Activated naive CD4-positive, alpha-beta T cell (primary cell): Measurements from ENCODE around the gene AMZ1.
"Not testable (repeated sequence)": the region's sequence is repeated elsewhere in the genome, so short reads cannot be mapped to it uniquely, and the experiment has no call there.

Experiments
- DNase-seq, 4 experiments: peaks; one replicate each; lab custom pipeline; 2025; lab: John Stamatoyannopoulos, UW

AMZ1 gene

GRCh38 chr7:2711895-2712675 is 24.1 kb downstream of the AMZ1 start:
- no peak for DNase-seq

- DNase-seq, result no peak
Observed at GRCh38 chr7:2713370-2713769, 25.4 kb downstream of the AMZ1 start.

DNA sequence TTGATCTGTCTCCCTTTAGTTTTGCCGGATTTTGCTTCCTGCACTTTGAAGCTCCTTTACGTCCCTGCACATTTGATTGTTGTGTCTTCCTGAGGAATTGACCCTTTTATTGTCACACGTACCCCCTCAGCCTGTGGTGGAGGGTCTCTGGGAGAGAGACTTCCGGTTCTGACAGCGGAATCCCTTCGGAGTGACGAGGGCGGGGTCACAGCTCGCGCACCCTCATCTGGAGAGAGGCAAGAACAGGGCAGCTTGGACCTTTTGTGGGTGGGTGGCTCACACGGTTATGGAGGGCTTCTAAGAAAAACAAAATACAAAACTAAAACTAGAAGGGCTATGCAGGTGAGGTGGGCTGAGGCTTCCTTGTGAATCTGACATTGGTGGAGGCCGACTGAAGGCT is 26.0 kb downstream of the AMZ1 start:
- no peak for DNase-seq

- DNase-seq, result no peak
Observed at GRCh38 chr7:2714636-2715035, 26.6 kb downstream of the AMZ1 start.

GRCh38 chr7:2715341-2716231 is 27.6 kb downstream of the AMZ1 start:
- peak in 1 of 4 experiments; percentile 23 for DNase-seq

DNA sequence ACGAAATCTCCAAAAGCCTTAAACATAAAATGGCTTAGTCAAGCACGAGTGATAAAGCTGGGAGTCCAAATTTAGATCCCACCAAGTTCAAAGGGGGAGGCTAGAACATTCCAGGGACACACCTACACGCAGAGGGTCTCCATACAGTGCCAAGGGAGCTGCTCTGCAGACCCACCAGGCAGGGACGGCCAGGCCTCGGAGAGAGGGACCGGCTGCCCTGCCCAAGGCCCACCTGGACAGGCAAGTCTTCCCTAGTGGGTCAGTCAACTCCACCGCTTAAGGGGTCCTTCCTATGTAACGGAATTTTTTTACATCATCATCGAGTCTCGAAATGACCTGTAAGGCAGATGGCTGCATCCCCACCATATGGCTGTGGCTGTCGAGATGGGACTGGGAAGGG is 28.5 kb downstream of the AMZ1 start:
- DNase-seq, result no peak

GRCh38 chr7:2716906-2717292 is 28.9 kb downstream of the AMZ1 start:
- no peak for DNase-seq

DNA sequence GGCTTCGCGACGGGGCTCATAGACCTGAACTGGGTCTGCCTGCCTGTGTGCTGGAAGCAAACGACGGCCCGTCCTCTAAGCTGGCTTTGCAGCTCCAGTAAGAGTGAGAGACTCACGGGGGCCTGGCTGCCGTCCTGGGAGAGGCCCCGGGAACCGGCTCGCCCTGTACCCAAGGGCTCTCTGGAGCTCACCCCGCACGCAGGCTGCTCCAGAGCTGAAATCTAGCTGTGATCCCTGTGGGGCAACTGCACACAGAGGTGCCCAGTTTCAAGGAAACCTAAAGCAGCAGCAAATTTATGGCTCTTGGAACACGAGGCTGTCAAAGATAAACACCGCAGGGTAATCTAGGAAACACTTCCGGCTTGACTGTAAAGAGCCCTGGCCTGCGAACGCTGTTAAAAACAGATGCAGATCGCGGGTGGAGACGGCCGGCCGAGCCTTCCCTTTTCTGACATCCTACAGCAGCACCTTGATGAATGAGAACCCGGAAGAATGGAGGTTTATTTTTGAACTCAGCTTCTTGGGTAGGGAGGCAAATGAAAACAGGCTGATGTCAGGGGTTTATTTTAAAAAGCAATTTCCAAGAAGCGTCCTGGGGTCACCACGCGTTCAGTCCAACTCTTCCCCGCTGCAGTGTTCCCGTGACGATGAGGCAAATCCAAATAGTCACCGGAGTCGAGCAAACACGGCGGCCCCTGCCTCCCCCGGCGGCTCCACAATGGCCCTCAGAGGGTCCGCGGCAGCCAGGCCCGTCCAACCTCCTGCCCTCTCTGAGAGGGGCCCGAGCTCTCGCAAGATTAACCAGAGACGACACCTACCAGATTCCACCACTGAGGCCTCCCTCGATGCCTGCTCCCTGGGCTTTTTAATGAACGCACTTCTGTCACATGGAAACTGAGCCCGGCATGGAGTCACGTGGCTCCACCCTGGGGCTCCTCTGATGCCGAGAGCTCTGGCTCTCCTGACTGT is 29.6 kb downstream of the AMZ1 start:
- DNase-seq, result peak in 1 of 4 experiments; percentile 10

DNA sequence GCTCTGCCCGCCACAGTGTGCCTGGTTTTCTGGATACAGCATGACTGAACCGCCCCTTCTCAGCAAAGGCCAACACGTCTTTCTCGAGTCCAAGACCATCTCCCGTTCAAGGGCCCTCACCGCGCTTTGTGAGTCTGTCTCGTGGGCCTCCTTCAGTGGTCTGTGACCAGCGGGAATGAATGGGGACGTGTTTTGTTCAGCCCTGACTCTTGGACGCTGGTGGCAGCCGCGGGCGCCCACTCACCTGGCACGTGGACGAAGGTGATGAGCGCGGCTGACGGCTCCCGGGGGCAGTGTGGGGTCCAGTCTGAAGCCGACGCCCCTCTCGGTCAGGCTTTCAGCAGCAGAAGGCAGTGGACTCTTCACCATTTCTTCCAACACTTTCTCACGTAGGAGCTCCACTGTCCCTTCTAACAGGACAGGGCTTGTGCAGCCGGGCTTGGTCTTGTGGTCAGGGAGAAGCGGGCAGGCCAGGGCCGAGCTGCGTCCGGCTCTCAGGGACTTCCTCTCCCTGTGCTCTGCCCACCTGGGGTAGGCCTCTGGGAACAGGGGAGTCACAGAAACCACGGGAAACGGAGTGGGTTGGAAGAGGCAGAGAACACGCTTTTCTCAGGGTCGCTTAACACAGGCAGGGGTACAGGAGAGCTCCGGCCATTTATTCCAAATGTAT is 30.4 kb downstream of the AMZ1 start:
- DNase-seq, result no peak

DNA sequence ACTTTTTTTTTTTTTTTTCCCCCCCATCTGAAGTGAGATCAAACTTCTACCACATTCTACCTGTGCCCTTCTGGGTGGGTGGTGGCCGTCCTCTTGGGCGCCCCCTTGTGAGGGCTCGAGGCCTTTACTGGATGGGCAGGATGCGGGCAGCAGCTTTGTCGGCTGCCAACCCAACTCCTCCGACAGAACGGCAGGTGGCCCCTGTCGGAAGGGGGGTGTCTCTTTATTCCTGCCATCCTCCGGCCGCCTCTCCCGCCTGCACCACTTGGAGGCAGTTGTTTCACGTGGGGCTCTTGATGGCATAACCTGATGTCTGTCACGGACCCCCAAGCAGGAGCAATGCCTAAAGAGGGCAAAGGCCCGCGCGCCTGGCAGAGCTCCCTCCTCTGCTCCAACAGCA is 31.0 kb downstream of the AMZ1 start:
- peak in 3 of 4 experiments; percentile 29 to 66 (median 33) for DNase-seq

DNA sequence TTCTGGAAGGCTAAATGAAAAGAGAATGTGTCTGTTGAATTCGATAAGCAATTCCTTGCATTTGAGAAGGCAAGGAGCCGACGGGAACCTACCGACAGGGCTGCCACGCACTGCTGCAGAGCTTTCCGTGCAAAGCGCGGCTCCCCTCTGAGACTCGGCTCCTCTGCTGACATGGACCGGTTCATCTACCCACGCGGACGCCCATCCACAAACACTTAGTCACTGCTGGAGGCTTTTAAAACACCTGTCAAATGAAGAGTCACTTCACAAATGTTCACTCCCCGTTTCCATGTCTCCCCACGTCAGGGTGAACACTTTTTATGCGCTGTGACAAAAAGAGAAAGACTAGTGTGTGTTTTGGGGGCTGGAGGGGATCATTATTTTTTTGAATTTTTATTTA is 32.0 kb downstream of the AMZ1 start:
- DNase-seq, result no peak

GRCh38 chr7:2721842-2722241 is 33.8 kb downstream of the AMZ1 start:
- no peak for DNase-seq

- DNase-seq, result no peak
Observed at GRCh38 chr7:2722591-2722990, 34.6 kb downstream of the AMZ1 start.

- no peak for DNase-seq
Observed at GRCh38 chr7:2723138-2723850, 35.3 kb downstream of the AMZ1 start.

GRCh38 chr7:2724036-2724435 is 36.0 kb downstream of the AMZ1 start:
- DNase-seq, result not testable (repeated sequence)

GRCh38 chr7:2724453-2725177 is 36.6 kb downstream of the AMZ1 start:
- no peak for DNase-seq

DNA sequence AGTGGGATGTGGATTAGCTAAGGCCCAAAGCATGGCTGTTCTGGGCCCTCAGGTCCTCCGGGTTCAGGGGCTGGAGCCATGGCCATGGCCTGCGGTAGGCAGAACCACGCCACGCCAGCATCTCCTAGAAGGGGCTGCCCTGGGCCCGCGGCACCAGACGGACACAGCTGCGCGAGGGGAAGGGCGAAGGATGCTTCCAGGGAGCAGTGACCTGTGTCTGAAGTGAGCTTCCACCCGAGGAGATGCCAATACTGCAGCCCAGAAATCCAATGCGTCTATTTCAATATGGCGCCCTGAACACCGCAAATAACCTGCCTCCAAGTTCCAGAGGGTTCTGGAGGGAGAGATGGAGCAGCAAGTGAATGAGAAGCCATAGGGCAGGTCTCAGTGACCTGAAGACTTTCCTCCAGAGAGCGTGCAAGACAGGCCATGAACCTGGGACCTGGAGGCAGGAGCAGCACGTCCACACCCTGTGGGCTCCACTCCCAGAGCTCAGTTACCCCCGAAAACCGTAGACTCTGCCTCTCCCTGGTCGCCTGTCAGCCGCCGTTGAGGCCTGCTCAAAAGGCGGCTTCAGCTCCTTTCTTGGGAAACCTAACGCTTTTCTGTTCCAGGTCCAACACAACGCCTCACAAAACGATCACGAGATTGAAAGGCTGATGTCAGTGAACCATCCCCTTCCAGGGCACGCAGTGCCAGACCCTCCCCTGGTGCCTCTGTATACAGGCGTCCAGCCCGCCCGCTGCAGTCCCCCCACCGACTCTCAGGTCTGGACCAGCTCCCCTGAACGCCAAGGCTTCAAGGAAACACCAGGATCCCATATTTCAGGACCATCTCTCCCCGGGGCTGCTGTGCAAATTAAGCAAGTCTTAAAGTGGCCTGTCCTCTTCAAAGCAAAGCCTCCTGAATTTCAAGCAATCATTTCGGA is 37.4 kb downstream of the AMZ1 start:
- no peak for DNase-seq

GRCh38 chr7:2726316-2727018 is 38.5 kb downstream of the AMZ1 start:
- no peak for DNase-seq
